HG02981 (cell line): ENCODE measurements around the gene ZNF644.
"Not testable (repeated sequence)": the region's sequence is repeated elsewhere in the genome, so short reads cannot be mapped to it uniquely, and the experiment has no call there.

Source experiments
- ATAC-seq: cut with Tn5 transposase; IDR thresholded peaks from one replicate; pipeline ENCODE4 v1.9.1; 2021; ENCODE audit warnings: mild to moderate bottlenecking, moderate library complexity; ENCODE audit not compliant: unreplicated experiment

ZNF644 gene

GRCh38 chr1:90928231-90928630, 93.6 kb downstream of the ZNF644 start:
- ATAC-seq = not testable (repeated sequence)

GRCh38 chr1:90927674-90928073, 94.2 kb downstream of the ZNF644 start:
- ATAC-seq = not testable (repeated sequence)

- ATAC-seq = no peak
These were observed 94.9 kb downstream of the ZNF644 start for GRCh38 chr1:90926971-90927370.

- no peak for ATAC-seq
These were observed 95.6 kb downstream of the ZNF644 start for GRCh38 chr1:90925928-90926869.

GRCh38 chr1:90924982-90925381, 96.9 kb downstream of the ZNF644 start:
- no peak for ATAC-seq

- ATAC-seq = peak; percentile 64
These were observed 98.8 kb downstream of the ZNF644 start for GRCh38 chr1:90922996-90923395.

GRCh38 chr1:90922202-90922601, 99.6 kb downstream of the ZNF644 start:
- no peak for ATAC-seq

- ATAC-seq = no peak
These were observed 101.9 kb downstream of the ZNF644 start for GRCh38 chr1:90919900-90920299.

- ATAC-seq = peak; percentile 41
These were observed 102.6 kb downstream of the ZNF644 start for GRCh38 chr1:90919190-90919719.

GRCh38 chr1:90911353-90911752, 110.5 kb downstream of the ZNF644 start:
- no peak for ATAC-seq

- no peak for ATAC-seq
These were observed 119.2 kb downstream of the ZNF644 start for GRCh38 chr1:90902672-90903071.

- ATAC-seq = no peak
These were observed 122.6 kb downstream of the ZNF644 start for GRCh38 chr1:90899263-90899662.

- ATAC-seq = not testable (repeated sequence)
These were observed 128.2 kb downstream of the ZNF644 start for GRCh38 chr1:90893679-90894078.

GRCh38 chr1:90892884-90893283, 129.0 kb downstream of the ZNF644 start:
- not testable (repeated sequence) for ATAC-seq

- not testable (repeated sequence) for ATAC-seq
These were observed 129.6 kb downstream of the ZNF644 start for GRCh38 chr1:90892196-90892595.

GRCh38 chr1:90891756-90892155, 130.1 kb downstream of the ZNF644 start:
- ATAC-seq = not testable (repeated sequence)

- no peak for ATAC-seq
These were observed 139.6 kb downstream of the ZNF644 start for GRCh38 chr1:90882221-90882620.

GRCh38 chr1:90881034-90881433, 140.8 kb downstream of the ZNF644 start:
- no peak for ATAC-seq

GRCh38 chr1:90879281-90879680, 142.6 kb downstream of the ZNF644 start:
- ATAC-seq = no peak

- ATAC-seq = no peak
These were observed 145.7 kb downstream of the ZNF644 start for GRCh38 chr1:90876101-90876500.
